Measurements from ENCODE around the gene MX2. TPM values are rescaled to one million over a fixed set of nuclear protein-coding genes. Genes with fewer than 3 reads are reported as not detected.

MX2 gene
- polyA plus RNA-seq, 10 donors = 1.1 to 3.9 (median 1.7) TPM

DNA sequence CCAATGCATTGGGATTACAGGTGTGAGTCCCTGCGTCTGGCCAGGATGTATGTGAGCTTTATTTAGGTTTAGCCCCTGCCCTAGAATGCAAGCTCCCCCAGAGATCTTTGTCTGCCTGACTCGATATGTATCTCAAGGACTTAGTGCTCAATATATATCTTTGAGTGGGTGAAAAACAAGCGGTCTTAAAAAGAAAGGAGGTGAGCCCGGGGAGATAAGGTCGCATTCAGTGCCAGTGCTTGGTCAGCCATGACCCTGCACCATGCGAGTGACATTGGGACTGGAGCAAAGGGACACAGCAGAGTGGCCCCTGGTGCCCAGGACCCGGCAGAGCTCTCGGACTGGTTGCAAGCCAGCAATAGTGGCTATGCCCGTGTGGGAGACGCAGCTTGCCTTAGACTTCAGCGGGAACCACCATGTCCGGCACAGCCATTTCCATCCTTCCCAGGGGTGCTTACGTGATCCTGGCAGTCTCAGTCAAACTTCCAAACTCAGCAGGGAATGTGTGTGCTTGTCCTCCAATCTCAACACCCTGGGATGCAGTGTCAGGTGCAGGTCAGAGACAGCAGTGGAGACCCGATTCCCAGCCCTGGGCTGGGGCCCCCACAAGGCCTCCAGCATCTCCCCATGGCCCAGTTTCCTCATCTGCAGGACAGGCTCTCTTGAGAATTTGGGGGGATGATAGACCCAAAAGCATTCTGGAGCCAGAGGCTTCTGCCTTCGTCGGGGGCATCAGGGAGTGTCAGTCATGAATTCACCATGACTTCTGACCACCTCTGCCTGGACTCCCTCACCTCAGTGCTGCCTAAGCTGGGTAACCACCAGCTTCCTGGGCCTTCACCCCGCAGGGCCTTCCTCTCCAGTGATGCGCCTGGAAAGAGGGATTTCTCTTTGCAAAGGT lies 1.8 kb downstream of the MX2 start:
- no peak for DNase-seq

GRCh38 chr21:41364308-41364707 lies 2.5 kb downstream of the MX2 start:
- no peak for DNase-seq

DNA sequence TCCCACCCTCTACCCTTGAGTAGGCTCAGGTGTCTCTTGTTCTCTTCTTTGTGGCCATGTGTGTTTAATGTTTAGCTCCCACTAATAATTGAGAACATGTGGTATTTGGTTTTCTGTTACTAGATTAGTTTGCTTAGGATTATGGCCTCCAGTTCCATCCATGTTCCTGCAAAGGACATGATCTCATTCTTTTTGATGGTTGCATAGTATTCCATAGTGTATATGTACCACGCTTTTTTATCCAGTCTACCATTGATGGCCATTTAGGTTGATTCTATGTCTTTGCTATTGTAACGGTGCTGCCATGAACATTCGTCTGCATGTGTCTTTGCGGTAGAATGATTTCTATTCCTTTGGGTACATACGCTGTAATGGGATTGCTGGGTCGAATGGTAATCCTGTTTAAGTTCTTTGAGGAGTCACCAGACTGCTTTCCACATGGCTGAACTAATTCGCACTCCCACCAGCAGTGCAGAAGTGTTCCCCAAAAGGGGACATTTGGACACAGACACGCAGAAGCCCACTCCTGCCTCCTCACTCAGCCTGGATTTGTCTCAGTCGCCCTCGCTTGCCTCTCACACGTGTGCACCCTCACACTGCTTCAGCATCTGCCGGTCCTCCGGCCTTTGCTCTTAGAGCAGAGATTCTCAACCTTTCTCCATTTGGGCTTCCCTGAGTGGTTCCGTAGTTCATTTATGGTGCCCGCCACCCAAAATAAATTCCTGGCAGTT lies 3.7 kb downstream of the MX2 start:
- no peak for DNase-seq

- no peak for DNase-seq
Measured at GRCh38 chr21:41366522-41367151, 4.8 kb downstream of the MX2 start.

DNA sequence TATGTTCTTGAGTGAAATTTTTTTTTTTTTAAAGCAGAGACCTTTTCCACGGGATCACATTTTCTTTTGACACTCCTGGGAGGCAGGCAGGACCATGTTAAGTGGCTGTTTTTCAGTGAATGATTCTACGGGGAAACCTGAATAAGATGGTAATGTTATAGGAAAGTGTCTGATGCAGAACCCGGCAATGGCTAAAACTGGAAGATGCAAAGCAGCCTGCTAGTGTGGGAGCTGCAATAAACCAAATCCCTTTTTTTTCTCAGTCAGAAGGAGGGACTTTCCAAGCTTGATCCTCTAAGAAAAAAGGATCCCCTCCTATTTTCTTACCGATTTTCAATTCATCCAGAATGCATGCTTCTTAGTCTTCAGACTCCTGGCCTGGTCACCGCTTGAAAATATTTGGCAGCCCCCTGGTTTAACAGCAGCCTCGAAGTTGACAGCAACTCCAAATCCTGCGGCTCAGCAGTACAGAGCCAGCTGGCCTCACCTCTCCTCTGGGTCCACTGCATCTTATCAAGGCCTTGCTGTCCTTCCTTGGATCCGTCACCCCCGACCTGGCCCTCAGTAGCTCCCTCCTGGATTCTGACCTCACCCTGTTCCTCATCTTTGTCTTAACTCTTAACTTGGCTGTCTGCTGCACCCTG lies 5.6 kb downstream of the MX2 start:
- peak in 1 of 3 donors; percentile 37 for DNase-seq

DNA sequence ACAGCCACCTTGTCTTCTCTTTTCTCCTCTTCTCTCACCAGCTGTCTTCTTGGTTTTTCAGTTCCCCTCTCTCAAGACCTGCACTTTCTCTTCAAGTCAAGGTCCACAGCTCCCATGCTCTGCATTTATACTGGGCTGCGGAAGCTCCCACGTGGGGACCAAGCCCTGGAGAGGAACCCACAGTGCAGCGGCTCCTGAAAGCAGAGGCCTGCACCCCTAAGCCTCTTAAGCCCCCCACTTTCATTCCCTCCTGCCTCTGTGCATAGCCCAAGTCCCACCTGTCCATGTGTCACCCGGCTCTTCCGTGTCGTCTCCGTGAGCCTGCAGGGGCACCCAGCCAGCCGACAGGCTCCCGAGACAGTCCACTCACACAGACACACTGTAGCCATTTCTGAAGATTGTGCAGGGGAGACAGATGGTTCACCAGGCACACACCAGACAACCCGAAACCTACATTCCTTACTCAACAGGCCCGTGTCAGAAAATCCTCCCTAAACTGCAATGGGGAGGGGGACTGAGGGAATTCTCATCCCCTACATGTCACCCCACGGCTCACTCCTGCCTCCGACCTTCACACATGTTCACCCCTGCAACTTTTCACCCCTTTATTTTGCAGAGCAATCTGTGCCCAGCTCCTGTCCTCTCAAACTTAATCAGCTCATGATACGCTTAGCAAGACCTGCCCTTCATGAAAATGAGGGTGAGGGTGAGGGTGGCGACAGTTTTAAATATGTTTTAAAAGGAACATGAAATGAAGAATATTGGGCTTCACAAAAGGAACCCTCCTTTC lies 6.3 kb downstream of the MX2 start:
- DNase-seq = no peak

DNA sequence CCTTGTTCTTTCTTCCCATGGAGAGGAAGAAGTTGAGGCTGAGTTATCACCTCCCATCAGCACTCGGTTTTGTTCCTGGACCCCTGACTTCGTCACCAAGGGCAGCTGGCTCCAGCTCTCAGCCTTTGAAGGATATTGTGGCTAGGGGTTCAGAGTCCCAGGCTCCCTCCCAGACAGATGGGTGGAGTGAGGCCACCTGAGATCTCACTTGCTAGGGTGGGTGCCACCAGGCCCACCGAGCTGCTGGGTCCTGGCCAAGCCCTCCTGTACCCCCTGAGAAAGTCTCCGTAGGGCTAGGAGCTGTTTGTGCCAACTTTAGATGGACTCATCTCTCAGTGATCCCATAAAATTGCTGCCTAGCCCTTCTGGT lies 6.9 kb downstream of the MX2 start:
- no peak for DNase-seq

- DNase-seq = peak in 1 of 3 donors; percentile 73
Measured at GRCh38 chr21:41369105-41369919, 7.5 kb downstream of the MX2 start.

GRCh38 chr21:41369920-41370839 lies 8.4 kb downstream of the MX2 start:
- peak in 1 of 3 donors; percentile 20 for DNase-seq

- no peak for DNase-seq
Measured at GRCh38 chr21:41370840-41371684, 9.2 kb downstream of the MX2 start.

- no peak for DNase-seq
Measured at GRCh38 chr21:41371685-41372030, 9.8 kb downstream of the MX2 start.

- no peak for DNase-seq
Measured at GRCh38 chr21:41373253-41373652, 11.4 kb downstream of the MX2 start.

DNA sequence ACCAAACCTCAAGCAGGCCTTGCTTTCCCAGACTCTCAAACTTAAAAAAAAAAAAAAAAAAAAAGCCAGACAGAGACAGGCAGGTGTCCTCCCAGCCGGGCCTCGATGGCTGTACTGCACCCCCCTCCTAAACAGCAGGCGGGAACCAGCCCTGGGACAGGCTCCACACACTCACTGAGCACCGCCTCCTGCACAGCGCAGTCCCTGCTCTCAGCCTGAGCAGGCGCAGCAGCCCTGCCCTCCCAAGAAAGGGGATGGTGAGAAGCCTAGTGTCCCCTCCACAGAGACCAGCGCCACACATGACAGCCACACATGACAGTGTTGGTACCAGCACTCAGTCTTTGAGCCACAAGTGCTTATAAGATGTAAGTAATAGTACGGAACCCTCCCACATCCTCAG lies 11.9 kb downstream of the MX2 start:
- DNase-seq = no peak

GRCh38 chr21:41374177-41374712 lies 12.4 kb downstream of the MX2 start:
- no peak for DNase-seq

- no peak for DNase-seq
Measured at GRCh38 chr21:41374867-41375533, 13.2 kb downstream of the MX2 start.

DNA sequence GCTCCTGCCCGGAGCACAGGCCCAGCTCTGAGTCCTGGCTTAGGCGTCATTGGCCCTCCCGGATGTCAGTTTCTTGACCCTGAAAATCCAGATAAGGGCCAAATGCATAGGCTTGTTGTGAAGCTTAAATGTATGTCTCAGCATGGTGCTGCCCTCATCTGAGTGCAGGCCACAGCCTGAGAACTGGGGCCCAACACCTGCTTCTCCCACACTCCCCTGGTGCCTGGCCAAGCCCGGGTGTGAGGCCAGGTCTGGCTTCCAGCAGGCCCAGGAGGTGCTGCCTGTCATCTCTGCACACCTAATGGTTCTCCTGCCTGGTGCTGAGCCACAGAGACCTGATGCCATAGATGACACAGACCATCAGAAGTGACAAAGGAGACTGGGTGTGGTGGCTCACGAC lies 14.0 kb downstream of the MX2 start:
- DNase-seq = no peak

GRCh38 chr21:41377715-41378114 lies 15.9 kb downstream of the MX2 start:
- no peak for DNase-seq

DNA sequence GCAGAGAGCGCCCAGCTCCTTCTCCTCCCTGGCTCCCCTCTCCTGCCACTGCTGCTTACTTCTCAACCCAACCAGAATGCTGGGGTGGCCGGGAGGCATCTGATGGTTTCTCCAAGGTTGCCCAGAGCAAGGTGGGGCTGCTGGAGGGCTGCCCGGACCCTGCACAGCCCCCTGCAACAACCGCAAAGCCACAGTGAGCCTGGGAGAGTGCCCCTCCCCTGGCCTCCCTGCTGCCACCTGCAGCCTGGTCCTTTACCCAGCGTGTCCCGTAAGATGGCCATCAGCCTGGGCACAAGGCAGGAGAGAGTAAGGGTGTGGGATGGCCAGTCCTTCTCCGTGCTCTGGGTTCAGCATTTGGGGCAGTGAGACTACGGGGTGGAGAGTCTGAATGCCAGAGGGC lies 17.0 kb downstream of the MX2 start:
- DNase-seq = no peak
